PC-3 (cell line): ENCODE measurements around the gene STK31. TPM values are rescaled to one million over a fixed set of nuclear protein-coding genes. Genes with fewer than 3 reads are reported as not detected.

Experiments used
- ATAC-seq: fragments of 200-7000 bp; cut with Tn5 transposase; 2 replicates; pipeline ENCODE4 v1.9.1; 2020; ENCODE audit warnings: mild to moderate bottlenecking, moderate library complexity
- BruUV-seq: library from RNA; stranded (reverse); fragments of 400-500 nt; replicated peaks from 2 replicates; lab custom pipeline; 2021; lab: Mats Ljungman, UMichigan
- CTCF ChIA-PET: fragments of 300-600 bp; sonication (Branson Sonifier 250); formaldehyde crosslinking; loops from one replicate; lab custom pipeline; 2022; ENCODE audit warnings: antibody characterized with exemption; lab: Charles Lee
- POLR2A ChIA-PET: fragments of 300-600 bp; sonication (Branson Sonifier 250); formaldehyde crosslinking; loops from one replicate; lab custom pipeline; 2022; ENCODE audit warnings: antibody characterized with exemption; ENCODE audit not compliant: unreplicated experiment; lab: Charles Lee
- DNase-seq: peaks from one replicate; pipeline ENCODE4 v3.0.0-alpha.2; 2015
- H2AFZ ChIP-seq: fragments of 300-600 bp; sonication (generic); 2 replicates; pipeline ENCODE4 v1.6.0; 2016; ENCODE audit warnings: antibody characterized with exemption, low read length
- H3F3A ChIP-seq: fragments of 300-600 bp; sonication (generic); one replicate; pipeline ENCODE4 v1.6.0; 2017; ENCODE audit warnings: antibody characterized with exemption, low read length, control low read depth, mild to moderate bottlenecking; ENCODE audit not compliant: unreplicated experiment
- H3K27ac ChIP-seq: fragments of 300-600 bp; sonication (generic); 2 replicates; pipeline ENCODE4 v1.5.1; 2016; ENCODE audit warnings: mild to moderate bottlenecking, low read length
- H3K27me3 ChIP-seq: fragments of 300-600 bp; sonication (generic); 2 replicates; pipeline ENCODE4 v1.6.1; 2016; ENCODE audit warnings: low read length, mixed read lengths
- H3K36me3 ChIP-seq: fragments of 300-600 bp; sonication (generic); 2 replicates; pipeline ENCODE4 v1.6.1; 2016; ENCODE audit warnings: low read depth, mixed run types, low read length, mixed read lengths
- H3K4me1 ChIP-seq: fragments of 300-600 bp; sonication (generic); 2 replicates; pipeline ENCODE4 v1.5.1; 2016; ENCODE audit warnings: low read length; ENCODE audit not compliant: insufficient read depth
- H3K4me2 ChIP-seq: fragments of 300-600 bp; sonication (generic); 2 replicates; pipeline ENCODE4 v1.6.0; 2016; ENCODE audit warnings: low read length
- H3K4me3 ChIP-seq: fragments of 300-600 bp; sonication (generic); 2 replicates; pipeline ENCODE4 v1.5.1; 2016; ENCODE audit warnings: mild to moderate bottlenecking, low read length, mixed read lengths
- H3K79me2 ChIP-seq: fragments of 300-600 bp; sonication (generic); 2 replicates; pipeline ENCODE4 v1.6.1; 2017; ENCODE audit warnings: low read length, mixed read lengths
- H3K9ac ChIP-seq: fragments of 300-600 bp; sonication (generic); 2 replicates; pipeline ENCODE4 v1.6.0; 2016; ENCODE audit warnings: mild to moderate bottlenecking, low read length
- H3K9me2 ChIP-seq: fragments of 300-600 bp; sonication (generic); replicated peaks from 2 replicates; pipeline ENCODE4 v1.6.1; 2016; ENCODE audit warnings: mixed run types, low read length, mixed read lengths
- H3K9me3 ChIP-seq: fragments of 300-600 bp; sonication (generic); 2 replicates; pipeline ENCODE4 v1.6.1; 2016; ENCODE audit warnings: low read length, mixed read lengths
- H4K20me1 ChIP-seq: fragments of 300-600 bp; sonication (generic); 2 replicates; pipeline ENCODE4 v1.6.1; 2016; ENCODE audit warnings: low read length, mixed read lengths
- EZH2 ChIP-seq: fragments of 300-600 bp; sonication (generic); IDR thresholded peaks from one replicate; pipeline ENCODE4 v1.6.1; 2017; ENCODE audit warnings: antibody characterized with exemption, mild to moderate bottlenecking, low read length; ENCODE audit not compliant: unreplicated experiment
- EZH2phosphoT487 ChIP-seq: fragments of 300-600 bp; sonication (generic); IDR thresholded peaks from 2 replicates; pipeline ENCODE4 v1.6.1; 2018; ENCODE audit warnings: mild to moderate bottlenecking, antibody characterized with exemption, low read length, borderline replicate concordance
- intact Hi-C: fragments of 100-400 bp; cut with micrococcal nuclease; formaldehyde crosslinking; loops from 2 replicates; pipeline ENCODE4 v1.9.0; 2023
- total RNA-seq: library from RNA; depleted of rRNA; stranded (reverse); fragments of >200 nt; gene quantifications from 2 replicates; pipeline ENCODE4 v1.2.3, GENCODE V29; 2014
- TF ChIP-seq, protein P1 (sequence below): fragments of 300-600 bp; sonication (generic); conservative IDR thresholded peaks from 2 replicates; pipeline ENCODE4 v1.5.1; 2017; ENCODE audit warnings: antibody characterized with exemption, low read depth, mild to moderate bottlenecking, low read length

Gene STK31
- total RNA-seq, 1 experiment from 2014 or later = 1.6 TPM

DNA sequence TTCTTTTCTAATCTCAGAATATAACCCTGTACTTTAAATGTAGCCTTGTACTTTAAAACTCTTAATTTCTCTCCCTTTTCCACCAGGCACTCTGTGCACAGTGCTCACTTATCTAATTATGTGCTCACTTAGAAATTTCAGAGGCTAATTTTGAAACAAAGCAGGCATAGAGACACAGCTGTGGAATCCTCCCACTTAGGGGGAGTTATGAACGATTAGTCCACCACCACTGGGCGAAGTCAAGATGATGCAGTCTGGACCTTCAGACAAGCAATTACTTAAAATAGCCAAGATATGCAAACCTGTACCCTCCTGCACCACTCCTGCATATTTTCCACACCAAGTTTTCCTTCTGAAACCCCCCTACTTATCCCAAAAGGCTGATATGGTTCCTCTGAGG, 143.0 kb downstream of the STK31 start:
- Histone ChIP-seq H3K27me3 (no peaks in the 10 kb centered on the region), H3K4me1 (no peaks in the 10 kb centered on the region), H2AFZ (no peak overlapping the region), H3K9me2 (no peaks in the 10 kb centered on the region), H3K9ac (no peak overlapping the region), H3K79me2 (no peaks in the 10 kb centered on the region), H3K4me2 (no peak overlapping the region), H4K20me1 (no peaks in the 10 kb centered on the region), H3K27ac (no peak overlapping the region), H3F3A (no peaks in the 10 kb centered on the region), H3K9me3 (no peaks in the 10 kb centered on the region), H3K36me3 (no peaks in the 10 kb centered on the region), H3K4me3 (no peak overlapping the region)
- TF ChIP-seq EZH2phosphoT487 = no peak
- TF ChIP-seq, protein P1, sequence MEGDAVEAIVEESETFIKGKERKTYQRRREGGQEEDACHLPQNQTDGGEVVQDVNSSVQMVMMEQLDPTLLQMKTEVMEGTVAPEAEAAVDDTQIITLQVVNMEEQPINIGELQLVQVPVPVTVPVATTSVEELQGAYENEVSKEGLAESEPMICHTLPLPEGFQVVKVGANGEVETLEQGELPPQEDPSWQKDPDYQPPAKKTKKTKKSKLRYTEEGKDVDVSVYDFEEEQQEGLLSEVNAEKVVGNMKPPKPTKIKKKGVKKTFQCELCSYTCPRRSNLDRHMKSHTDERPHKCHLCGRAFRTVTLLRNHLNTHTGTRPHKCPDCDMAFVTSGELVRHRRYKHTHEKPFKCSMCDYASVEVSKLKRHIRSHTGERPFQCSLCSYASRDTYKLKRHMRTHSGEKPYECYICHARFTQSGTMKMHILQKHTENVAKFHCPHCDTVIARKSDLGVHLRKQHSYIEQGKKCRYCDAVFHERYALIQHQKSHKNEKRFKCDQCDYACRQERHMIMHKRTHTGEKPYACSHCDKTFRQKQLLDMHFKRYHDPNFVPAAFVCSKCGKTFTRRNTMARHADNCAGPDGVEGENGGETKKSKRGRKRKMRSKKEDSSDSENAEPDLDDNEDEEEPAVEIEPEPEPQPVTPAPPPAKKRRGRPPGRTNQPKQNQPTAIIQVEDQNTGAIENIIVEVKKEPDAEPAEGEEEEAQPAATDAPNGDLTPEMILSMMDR = no peak
- no peak for TF ChIP-seq EZH2
- ChIA-PET POLR2A (no interaction called here), CTCF (no interaction called here)
- DNase-seq (no peak), ATAC-seq (no peak)
- intact Hi-C loops = no loop called here
- BruUV-seq = no TSS peak

- Histone ChIP-seq H3K4me1 (peaks cover 9% of the 10 kb centered on the region; the same call in 1 of the 2 replicates), H3K4me3 (no peak overlapping the region), H3F3A (no peaks in the 10 kb centered on the region), H3K27ac (no peak overlapping the region), H4K20me1 (no peaks in the 10 kb centered on the region), H3K36me3 (no peaks in the 10 kb centered on the region; the same call in 1 of the 2 replicates), H3K9me3 (no peaks in the 10 kb centered on the region), H3K27me3 (no peaks in the 10 kb centered on the region), H3K9ac (no peak overlapping the region), H3K9me2 (no peaks in the 10 kb centered on the region), H3K4me2 (no peak overlapping the region), H3K79me2 (no peaks in the 10 kb centered on the region), H2AFZ (no peak overlapping the region)
- POLR2A ChIA-PET = no interaction called here
- peak; percentile 74 for ATAC-seq
- CTCF ChIA-PET = no interaction called here
- intact Hi-C loops = loop anchor here (1.0 to 10.0 kb wide), 4 partner anchors 291 to 709 kb away; partner anchors contain the start of gene PALS2
- TF ChIP-seq, protein P1 = peak; percentile 80
- TF ChIP-seq EZH2 (no peak), EZH2phosphoT487 (no peak)
- DNase-seq = peak; percentile 63
- no TSS peak for BruUV-seq
These were observed 153.3 kb downstream of the STK31 start for GRCh38 chr7:23863209-23863787.

DNA sequence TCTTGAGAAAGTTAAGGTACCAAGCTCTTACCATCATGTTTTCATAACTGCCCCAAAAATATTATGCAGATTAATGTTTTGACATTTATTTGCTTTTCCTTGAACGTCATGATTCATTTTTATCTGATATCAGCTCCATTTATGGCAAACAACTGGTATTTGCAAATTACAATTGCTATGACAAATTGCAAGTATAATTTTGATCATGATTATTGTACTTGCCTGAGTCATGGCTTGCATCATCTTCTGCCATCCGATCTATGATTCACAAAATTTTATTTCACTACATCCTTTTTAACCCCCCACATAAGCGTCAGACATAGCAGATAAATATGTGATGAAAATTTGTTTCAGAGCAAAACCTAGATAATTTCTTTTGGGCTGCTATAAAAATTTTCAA, 155.0 kb downstream of the STK31 start:
- Histone ChIP-seq H3K9ac (0 out of 2 replicates have a peak overlapping the region, but pooled peaks have one; percentile 3), H3K4me1 (peaks cover 9% of the 10 kb centered on the region; the same call in 1 of the 2 replicates), H2AFZ (no peak overlapping the region), H3F3A (no peaks in the 10 kb centered on the region), H3K27me3 (no peaks in the 10 kb centered on the region), H3K79me2 (no peaks in the 10 kb centered on the region), H4K20me1 (no peaks in the 10 kb centered on the region), H3K27ac (no peak overlapping the region), H3K4me2 (no peak overlapping the region), H3K9me3 (no peaks in the 10 kb centered on the region), H3K4me3 (no peak overlapping the region), H3K36me3 (no peaks in the 10 kb centered on the region; the same call in 1 of the 2 replicates), H3K9me2 (no peaks in the 10 kb centered on the region)
- ATAC-seq = no peak
- peak; percentile 70 for DNase-seq
- POLR2A ChIA-PET = interaction anchor here (0.5 to 0.7 kb wide), 2 partner anchors 368 to 1231 kb away, joined by 3 read pairs; no protein-coding TSS in a partner anchor
- TF ChIP-seq EZH2 = no peak
- TF ChIP-seq, protein P1 = no peak
- intact Hi-C loops = loop anchor here (5.0 to 10.0 kb wide), 4 partner anchors 293 to 802 kb away; partner anchors contain the start of gene PALS2
- no TSS peak for BruUV-seq
- CTCF ChIA-PET = no interaction called here
